HG02852 (cell line): ENCODE data around the gene APOC1.
"Not testable (repeated sequence)": the region's sequence is repeated elsewhere in the genome, so short reads cannot be mapped to it uniquely, and the experiment has no call there.

Source experiments
- ATAC-seq: cut with Tn5 transposase; IDR thresholded peaks from one replicate; pipeline ENCODE4 v1.9.1; 2021; ENCODE audit warnings: mild to moderate bottlenecking, moderate library complexity; ENCODE audit not compliant: unreplicated experiment

The APOC1 gene

DNA sequence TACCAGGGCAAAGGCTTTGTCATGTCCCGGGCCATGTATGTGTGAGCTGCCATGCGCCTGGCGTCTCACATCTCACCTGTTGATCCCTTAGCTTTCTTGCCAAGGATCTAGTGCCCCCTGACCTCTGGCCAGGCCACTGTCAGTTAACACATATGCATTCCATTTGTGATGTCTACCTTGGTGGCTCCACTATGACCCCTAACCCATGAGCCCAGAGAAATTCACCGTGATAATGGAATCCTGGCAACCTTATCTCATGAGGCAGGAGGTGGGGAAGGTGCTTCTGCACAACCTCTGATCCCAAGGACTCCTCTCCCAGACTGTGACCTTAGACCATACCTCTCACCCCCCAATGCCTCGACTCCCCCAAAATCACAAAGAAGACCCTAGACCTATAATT lies 26.1 kb upstream of the APOC1 start:
- ATAC-seq: not testable (repeated sequence)

DNA sequence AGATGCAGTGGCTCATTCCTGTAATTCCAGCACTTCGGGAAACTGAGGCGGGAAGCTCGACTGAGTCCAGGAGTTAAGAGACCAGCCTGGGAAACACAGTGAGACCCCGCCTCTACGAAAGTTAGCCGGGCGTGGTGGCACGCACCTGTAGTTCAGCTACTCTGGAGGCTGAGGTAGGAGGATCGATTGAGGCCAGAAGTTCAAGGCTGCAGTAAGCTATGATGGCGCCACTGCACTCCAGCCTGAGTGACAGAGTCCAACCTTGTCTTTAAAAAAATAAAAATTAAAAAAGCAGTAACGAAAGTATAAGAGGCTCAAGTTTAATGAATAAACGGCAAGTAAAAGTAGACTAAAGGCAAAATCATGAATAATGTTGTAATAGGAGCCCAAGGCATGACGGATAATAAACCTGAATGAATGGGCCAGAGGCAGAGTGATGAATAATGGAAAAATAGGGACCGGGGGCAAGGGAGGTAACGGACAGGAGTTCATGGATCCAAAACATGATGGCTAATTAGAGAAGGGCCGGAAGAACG lies 24.5 kb upstream of the APOC1 start:
- ATAC-seq: no peak

DNA sequence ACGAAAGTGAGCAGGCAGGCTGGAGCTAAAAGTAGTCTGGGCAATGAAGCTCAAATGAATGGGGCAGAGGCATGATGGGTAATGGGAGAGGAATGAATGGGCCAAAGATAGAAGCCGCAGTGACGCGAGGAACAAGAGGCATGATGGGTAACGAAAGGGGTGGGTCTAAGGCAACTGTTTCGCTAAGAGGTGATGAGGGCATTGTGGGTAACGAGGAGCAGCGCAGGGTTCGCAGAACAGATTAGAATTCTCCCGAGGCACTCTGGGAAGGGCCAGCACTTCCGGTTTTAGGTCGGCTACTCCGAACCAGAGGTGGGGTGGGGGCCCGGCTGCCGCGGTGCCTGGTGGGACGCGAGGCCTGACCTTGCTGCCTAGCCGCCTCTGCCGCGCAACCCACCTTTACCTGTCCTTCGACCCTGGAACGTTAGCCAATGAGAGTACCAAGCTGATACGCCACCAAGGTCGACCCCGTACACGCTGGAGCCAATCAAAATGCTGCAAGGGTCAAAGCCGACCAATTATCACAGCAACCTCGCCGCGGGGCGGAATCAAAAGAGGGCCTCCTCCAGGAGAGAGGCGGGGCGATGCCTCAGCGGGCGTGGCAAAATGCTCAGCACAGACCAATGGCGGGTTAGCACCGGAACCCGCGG lies 23.9 kb upstream of the APOC1 start:
- peak; percentile 83 for ATAC-seq

DNA sequence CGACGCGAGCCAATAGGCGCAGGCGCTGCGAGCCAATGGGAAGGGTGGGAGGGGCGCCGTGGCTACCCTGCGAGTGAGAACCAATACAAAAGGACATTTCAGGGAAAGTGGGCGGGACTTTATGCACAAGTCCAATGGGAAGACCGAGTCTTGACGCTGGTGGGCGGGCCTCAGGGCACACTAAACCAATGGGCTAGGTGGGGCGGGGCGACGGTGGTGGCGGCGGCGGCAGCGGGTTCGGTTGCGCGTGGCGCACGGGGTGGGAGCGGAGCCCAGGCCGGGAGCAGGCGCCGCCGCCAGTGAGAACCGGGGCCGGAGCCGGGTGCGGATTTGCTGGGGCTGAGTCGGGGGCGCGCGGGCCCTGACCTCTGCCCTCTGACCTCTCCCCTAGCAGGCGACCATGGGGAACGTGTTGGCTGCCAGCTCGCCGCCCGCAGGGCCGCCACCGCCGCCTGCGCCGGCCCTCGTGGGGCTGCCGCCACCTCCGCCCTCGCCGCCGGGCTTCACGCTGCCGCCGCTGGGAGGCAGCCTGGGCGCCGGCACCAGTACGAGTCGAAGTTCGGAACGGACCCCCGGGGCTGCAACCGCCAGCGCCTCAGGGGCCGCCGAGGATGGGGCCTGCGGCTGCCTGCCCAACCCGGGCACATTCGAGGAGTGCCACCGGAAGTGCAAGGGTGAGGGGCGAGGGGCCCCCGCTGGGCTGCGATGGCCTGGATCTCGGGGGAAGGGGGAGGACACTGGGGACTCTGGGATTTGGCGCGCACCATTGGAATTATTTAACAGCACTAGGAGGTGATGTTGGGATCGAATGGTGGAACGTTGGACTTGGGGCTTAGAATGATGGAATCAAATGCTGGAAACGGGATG lies 23.2 kb upstream of the APOC1 start, which contains the start of gene TOMM40:
Gene TOMM40 (plus strand): TSS at position 239 of the 867 bp plus-strand sequence. CDS start 162 bp downstream, at position 401.
- ATAC-seq: peak; percentile 63

DNA sequence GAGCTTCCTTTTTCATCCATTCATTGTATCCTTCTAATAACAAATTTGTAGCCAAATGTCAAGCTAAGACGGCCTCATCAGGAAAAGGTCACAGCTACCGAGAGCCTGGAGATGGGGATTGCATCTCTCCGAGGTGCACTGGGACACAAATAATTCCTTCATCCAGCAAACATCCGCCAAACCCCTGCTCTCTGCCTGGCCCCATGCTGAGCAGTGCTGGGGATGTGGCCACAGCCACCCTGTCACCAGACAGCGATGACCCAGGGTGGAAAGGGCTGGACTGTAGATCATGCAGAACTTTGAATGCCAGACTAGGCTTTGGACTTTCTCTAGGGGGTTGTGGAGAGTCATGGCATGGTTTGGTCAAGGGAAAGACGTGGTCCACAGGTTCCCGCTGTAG lies 21.5 kb upstream of the APOC1 start:
- no peak for ATAC-seq

DNA sequence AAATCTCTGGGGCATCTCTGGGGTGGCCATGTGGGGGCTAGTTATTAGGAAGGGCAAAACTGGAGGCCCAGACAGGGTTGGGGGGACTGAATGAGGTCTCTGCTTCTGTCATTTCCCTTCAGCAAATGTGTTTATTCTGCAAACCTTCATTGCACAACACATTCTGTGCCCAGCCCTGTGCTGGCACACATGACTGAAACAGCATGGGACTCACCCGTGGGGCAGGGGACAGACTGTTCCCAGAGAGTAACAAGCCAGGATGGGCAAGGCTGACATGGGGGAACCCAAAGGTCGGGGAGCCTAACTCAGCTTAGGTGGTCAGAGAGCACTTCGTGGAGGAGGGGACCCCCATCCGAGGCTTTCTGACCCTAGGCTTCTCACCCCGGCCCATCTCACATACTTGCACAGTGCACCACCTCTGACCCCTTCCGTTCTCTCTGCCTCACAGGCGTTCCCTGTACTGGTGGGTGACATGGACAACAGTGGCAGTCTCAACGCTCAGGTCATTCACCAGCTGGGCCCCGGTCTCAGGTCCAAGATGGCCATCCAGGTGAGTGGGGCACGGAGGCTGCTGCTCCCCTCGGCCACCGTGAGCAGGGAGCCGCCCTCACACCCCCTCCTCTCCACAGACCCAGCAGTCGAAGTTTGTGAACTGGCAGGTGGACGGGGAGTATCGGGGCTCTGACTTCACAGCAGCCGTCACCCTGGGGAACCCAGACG lies 20.9 kb upstream of the APOC1 start:
- no peak for ATAC-seq

DNA sequence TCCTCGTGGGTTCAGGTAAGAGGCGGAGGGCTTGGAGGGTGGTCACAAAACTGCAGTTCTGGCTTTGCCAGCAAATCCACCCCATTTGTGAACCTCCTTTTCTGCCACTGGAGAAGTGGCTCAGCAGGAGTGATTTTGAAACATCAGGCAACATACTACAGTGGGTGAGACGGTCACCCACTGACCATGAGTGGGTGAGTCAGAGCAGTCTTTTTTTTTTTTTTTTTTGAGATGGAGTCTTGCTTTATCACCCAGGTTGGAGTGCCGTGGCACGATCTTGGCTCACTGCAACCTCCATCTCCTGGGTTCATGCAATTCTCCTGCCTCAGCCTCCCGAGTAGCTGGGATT lies 20.4 kb upstream of the APOC1 start:
- no peak for ATAC-seq

DNA sequence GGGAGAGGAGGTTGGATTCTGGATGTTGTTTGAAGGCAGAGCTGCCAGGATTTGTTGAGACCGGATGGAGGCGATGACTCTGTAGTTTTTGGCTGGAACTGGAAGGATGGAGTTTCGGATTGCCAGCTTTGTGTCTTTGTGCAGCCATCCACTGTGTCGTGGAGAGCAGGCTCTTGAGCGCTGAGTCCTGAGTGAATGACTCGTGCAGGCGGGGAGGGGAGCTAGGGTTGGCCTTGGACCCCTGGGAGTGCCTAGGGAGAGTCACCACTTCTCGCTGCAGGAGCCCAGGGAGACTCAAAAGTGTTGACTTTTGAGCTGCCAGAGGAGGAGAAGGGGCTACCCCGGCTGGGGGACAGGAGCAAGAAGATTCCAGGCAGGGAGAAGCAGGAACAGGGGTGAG lies 19.5 kb upstream of the APOC1 start:
- ATAC-seq: no peak

DNA sequence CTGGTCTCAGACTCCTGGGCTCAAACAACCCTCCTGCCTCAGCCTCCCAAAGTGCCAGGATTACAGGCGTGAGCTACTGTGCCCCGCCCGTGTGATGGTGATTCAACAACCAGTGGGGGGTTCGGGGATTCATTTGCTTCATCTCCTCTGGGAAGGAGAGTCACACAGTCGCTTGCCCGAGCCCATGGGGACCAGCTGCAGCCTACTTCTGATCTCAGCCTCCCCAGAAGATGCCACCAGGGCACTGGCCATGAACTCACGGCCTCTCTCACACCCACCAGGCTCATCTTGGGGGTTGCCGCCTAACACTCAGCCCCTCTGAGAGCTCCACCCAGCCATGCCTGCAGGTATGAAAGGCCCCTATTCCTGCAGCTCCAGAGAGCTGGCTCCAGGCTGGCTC lies 16.6 kb upstream of the APOC1 start:
- no peak for ATAC-seq

DNA sequence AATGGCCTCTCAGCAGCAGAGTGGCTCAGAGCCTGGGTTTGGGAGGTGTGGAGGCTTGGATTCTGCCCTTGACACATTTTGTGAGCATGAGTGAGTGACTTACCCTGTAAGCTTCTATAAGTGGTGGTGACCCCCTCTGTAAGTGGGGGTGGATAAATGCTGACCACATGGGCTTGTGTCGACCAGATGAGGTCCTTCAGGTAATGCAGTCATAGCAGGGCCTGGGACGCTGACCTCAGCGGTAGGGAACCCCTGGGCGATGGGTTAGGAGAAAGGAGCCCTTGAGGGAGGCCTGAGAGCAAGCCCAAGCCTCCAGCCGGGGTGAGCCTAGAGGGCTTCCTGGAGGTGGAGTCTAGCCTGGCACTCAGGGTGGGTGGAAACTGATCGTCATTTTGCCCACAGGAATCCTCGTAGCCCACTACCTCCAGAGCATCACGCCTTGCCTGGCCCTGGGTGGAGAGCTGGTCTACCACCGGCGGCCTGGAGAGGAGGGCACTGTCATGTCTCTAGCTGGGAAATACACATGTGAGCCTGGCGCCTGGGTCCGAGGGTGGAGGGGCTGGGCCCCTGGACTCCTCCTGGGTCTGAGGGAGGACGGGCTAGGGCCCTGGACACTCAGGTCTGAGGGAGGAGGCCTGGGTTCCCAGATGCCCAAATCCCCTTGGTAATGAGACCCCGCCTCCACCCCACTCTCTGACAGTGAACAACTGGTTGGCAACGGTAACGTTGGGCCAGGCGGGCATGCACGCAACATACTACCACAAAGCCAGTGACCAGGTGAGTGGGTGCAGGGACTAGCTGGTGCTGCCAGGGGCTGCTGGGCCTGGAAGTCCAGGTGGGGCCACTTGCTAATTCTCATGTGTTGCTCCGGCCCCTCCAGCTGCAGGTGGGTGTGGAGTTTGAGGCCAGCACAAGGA lies 13.8 kb upstream of the APOC1 start:
- ATAC-seq: no peak

DNA sequence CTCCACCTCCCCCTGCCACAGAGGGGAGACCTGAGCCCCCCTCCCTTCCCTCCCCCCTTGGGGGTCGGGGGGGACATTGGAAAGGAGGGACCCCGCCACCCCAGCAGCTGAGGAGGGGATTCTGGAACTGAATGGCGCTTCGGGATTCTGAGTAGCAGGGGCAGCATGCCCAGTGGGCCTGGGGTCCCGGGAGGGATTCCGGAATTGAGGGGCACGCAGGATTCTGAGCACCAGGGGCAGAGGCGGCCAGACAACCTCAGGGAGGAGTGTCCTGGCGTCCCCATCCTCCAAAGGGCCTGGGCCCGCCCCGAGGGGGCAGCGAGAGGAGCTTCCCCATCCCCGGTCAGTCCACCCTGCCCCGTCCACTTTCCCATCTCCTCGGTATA lies 11.2 kb upstream of the APOC1 start:
- no peak for ATAC-seq

DNA sequence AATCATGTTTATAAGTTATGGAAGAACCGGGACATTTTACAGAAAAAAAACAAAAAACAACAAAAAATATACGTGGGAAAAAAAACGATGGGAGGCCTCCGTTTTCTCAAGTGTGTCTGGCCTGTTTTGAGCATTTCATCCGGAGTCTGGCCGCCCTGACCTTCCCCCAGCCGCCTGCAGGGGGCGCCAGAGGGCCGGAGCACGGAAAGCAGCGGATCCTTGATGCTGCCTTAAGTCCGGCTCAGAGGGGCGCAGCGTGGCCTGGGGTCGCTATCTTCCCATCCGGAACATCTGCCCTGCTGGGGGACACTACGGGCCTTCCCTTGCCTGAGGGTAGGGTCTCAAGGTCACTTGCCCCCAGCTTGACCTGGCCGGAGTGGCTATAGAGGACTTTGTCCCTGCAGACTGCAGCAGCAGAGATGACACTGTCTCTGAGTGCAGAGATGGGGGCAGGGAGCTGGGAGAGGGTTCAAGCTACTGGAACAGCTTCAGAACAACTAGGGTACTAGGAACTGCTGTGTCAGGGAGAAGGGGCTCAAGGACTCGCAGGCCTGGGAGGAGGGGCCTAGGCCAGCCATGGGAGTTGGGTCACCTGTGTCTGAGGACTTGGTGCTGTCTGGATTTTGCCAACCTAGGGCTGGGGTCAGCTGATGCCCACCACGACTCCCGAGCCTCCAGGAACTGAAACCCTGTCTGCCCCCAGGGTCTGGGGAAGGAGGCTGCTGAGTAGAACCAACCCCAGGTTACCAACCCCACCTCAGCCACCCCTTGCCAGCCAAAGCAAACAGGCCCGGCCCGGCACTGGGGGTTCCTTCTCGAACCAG lies 10.6 kb upstream of the APOC1 start:
- no peak for ATAC-seq

DNA sequence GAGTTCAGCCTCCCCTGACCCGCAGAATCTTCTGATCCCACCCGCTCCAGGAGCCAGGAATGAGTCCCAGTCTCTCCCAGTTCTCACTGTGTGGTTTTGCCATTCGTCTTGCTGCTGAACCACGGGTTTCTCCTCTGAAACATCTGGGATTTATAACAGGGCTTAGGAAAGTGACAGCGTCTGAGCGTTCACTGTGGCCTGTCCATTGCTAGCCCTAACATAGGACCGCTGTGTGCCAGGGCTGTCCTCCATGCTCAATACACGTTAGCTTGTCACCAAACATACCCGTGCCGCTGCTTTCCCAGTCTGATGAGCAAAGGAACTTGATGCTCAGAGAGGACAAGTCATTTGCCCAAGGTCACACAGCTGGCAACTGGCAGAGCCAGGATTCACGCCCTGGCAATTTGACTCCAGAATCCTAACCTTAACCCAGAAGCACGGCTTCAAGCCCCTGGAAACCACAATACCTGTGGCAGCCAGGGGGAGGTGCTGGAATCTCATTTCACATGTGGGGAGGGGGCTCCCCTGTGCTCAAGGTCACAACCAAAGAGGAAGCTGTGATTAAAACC lies 9.9 kb upstream of the APOC1 start:
- ATAC-seq: no peak

DNA sequence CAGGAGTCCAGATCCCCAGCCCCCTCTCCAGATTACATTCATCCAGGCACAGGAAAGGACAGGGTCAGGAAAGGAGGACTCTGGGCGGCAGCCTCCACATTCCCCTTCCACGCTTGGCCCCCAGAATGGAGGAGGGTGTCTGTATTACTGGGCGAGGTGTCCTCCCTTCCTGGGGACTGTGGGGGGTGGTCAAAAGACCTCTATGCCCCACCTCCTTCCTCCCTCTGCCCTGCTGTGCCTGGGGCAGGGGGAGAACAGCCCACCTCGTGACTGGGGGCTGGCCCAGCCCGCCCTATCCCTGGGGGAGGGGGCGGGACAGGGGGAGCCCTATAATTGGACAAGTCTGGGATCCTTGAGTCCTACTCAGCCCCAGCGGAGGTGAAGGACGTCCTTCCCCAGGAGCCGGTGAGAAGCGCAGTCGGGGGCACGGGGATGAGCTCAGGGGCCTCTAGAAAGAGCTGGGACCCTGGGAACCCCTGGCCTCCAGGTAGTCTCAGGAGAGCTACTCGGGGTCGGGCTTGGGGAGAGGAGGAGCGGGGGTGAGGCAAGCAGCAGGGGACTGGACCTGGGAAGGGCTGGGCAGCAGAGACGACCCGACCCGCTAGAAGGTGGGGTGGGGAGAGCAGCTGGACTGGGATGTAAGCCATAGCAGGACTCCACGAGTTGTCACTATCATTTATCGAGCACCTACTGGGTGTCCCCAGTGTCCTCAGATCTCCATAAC lies 8.8 kb upstream of the APOC1 start, which contains the start of gene APOE:
Gene APOE (plus strand): TSS at position 360 of the 724 bp plus-strand sequence. CDS start 829 bp downstream, outside the sequence.
- no peak for ATAC-seq

DNA sequence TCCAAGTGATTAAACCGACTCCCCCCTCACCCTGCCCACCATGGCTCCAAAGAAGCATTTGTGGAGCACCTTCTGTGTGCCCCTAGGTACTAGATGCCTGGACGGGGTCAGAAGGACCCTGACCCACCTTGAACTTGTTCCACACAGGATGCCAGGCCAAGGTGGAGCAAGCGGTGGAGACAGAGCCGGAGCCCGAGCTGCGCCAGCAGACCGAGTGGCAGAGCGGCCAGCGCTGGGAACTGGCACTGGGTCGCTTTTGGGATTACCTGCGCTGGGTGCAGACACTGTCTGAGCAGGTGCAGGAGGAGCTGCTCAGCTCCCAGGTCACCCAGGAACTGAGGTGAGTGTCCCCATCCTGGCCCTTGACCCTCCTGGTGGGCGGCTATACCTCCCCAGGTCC lies 6.8 kb upstream of the APOC1 start:
- no peak for ATAC-seq

DNA sequence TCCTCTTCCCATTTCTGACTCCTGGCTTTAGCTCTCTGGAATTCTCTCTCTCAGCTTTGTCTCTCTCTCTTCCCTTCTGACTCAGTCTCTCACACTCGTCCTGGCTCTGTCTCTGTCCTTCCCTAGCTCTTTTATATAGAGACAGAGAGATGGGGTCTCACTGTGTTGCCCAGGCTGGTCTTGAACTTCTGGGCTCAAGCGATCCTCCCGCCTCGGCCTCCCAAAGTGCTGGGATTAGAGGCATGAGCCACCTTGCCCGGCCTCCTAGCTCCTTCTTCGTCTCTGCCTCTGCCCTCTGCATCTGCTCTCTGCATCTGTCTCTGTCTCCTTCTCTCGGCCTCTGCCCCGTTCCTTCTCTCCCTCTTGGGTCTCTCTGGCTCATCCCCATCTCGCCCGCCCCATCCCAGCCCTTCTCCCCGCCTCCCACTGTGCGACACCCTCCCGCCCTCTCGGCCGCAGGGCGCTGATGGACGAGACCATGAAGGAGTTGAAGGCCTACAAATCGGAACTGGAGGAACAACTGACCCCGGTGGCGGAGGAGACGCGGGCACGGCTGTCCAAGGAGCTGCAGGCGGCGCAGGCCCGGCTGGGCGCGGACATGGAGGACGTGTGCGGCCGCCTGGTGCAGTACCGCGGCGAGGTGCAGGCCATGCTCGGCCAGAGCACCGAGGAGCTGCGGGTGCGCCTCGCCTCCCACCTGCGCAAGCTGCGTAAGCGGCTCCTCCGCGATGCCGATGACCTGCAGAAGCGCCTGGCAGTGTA lies 6.2 kb upstream of the APOC1 start:
- ATAC-seq: no peak

DNA sequence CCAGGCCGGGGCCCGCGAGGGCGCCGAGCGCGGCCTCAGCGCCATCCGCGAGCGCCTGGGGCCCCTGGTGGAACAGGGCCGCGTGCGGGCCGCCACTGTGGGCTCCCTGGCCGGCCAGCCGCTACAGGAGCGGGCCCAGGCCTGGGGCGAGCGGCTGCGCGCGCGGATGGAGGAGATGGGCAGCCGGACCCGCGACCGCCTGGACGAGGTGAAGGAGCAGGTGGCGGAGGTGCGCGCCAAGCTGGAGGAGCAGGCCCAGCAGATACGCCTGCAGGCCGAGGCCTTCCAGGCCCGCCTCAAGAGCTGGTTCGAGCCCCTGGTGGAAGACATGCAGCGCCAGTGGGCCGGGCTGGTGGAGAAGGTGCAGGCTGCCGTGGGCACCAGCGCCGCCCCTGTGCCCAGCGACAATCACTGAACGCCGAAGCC lies 5.6 kb upstream of the APOC1 start:
- ATAC-seq: no peak

DNA sequence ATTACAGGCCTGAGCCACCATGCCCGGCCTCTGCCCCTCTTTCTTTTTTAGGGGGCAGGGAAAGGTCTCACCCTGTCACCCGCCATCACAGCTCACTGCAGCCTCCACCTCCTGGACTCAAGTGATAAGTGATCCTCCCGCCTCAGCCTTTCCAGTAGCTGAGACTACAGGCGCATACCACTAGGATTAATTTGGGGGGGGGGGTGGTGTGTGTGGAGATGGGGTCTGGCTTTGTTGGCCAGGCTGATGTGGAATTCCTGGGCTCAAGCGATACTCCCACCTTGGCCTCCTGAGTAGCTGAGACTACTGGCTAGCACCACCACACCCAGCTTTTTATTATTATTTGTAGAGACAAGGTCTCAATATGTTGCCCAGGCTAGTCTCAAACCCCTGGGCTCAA lies 4.6 kb upstream of the APOC1 start:
- ATAC-seq: no peak
